Astrocyte (in vitro differentiated cells and primary cell): ENCODE measurements around the gene COPS4.

Experiments
- EZH2 ChIP-seq: IDR thresholded peaks from 2 replicates; pipeline ENCODE4 v1.6.1; 2012; ENCODE audit warnings: mild to moderate bottlenecking, low read length, inconsistent platforms; ENCODE audit not compliant: insufficient read depth
- TF ChIP-seq, protein P1 (sequence below): IDR thresholded peaks from 2 replicates; pipeline ENCODE4 v1.5.1; 2011; ENCODE audit warnings: low read depth, mild to moderate bottlenecking, inconsistent platforms, low read length, moderate library complexity; ENCODE audit not compliant: insufficient read depth

- TF ChIP-seq, protein P1, sequence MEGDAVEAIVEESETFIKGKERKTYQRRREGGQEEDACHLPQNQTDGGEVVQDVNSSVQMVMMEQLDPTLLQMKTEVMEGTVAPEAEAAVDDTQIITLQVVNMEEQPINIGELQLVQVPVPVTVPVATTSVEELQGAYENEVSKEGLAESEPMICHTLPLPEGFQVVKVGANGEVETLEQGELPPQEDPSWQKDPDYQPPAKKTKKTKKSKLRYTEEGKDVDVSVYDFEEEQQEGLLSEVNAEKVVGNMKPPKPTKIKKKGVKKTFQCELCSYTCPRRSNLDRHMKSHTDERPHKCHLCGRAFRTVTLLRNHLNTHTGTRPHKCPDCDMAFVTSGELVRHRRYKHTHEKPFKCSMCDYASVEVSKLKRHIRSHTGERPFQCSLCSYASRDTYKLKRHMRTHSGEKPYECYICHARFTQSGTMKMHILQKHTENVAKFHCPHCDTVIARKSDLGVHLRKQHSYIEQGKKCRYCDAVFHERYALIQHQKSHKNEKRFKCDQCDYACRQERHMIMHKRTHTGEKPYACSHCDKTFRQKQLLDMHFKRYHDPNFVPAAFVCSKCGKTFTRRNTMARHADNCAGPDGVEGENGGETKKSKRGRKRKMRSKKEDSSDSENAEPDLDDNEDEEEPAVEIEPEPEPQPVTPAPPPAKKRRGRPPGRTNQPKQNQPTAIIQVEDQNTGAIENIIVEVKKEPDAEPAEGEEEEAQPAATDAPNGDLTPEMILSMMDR, result no peak
- TF ChIP-seq EZH2, result no peak
Observed at GRCh38 chr4:83112231-83112630, 77.2 kb downstream of the COPS4 start.
